Lower leg skin (tissue), 4 donors: ENCODE measurements around the gene S100P. TPM values are rescaled to one million over a fixed set of nuclear protein-coding genes. Genes with fewer than 3 reads are reported as not detected.

Source experiments
- DNase-seq, 2 donors: peaks; one replicate each; pipeline ENCODE4 v3.0.0-alpha.2; 2019; ENCODE audit warnings: low spot score in 2 of 2
- H3K4me3 ChIP-seq: fragments of 200-600 bp; sonication (generic); 2 replicates; pipeline ENCODE4 v1.5.1; 2017; ENCODE audit warnings: mild to moderate bottlenecking, low read depth; ENCODE audit not compliant: poor library complexity, severe bottlenecking
- CTCF ChIP-seq, 3 donors: fragments of 450-650 bp; IDR thresholded peaks; one replicate each; pipeline ENCODE4 v1.5.1; 2016; ENCODE audit warnings: antibody characterized with exemption in 3 of 3, mild to moderate bottlenecking in 3 of 3, moderate library complexity in 2 of 3
- POLR2A ChIP-seq, 2 donors: fragments of 450-650 bp; IDR thresholded peaks; one replicate each; pipeline ENCODE4 v1.6.1; 2016 to 2017; ENCODE audit warnings: antibody characterized with exemption in 2 of 2, mild to moderate bottlenecking in 1 of 2, moderate library complexity in 1 of 2
- WGBS, 2 donors: methylation state at CpG; one replicate each; pipeline ENCODE4 v1.1.5; 2018; 5-methylcytosine and 5-hydroxymethylcytosine counted together
- intact Hi-C: fragments of 100-400 bp; cut with DNase I; formaldehyde crosslinking; loops from one replicate; pipeline ENCODE4 v1.15.0; 2023; ENCODE audit warnings: low total_unique reads
- total RNA-seq, 4 donors: library from RNA; depleted of rRNA; stranded (reverse); fragments of >200 nt; gene quantifications; one replicate each; pipeline ENCODE4 v1.1.0, GENCODE V29; 2016

S100P gene
- total RNA-seq, 4 donors from 2014 or later: 5.3 to 43.7 (median 15.7) TPM

DNA sequence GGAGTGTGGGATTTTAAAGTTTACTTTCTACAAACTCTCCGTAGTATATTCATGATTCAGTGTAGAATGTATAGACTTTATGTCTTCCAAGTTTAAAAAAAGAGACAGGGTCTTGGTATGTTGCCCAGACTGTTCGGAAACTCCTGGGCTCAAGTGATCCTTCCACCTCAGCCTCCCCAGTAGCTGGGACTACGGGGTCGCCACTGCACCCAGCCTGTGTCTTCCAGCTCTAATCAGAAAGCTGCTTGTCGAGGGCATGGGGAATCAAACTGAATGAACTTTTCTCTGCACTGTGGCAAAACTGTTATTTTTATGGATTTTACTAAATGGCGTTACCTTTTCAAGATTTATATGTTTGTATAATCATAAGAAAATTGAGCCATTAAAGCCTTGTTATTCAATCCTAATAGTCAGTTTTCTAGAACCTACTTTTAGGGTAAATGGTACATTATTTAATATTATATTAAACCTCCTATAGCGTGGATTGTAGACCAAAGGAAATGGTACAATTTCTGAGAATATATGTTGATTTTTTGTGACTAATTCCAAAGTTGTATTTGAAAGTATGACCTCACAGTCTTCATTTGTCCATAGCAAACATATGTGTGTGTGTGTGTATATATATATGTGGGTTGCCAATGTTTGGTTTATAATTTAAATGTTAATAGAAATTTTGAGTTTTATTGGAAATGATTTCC lies 23.4 kb downstream of the S100P start:
- no peak for TF ChIP-seq CTCF (IDR thresholded peaks at IDR 0.05)
- TF ChIP-seq POLR2A (IDR thresholded peaks at IDR 0.05): no peak
- intact Hi-C loops: no loop called here
- 22 to 26% methylated on average over 7 of the region's 7 CpGs for WGBS, 2 donors
- DNase-seq: peak in 1 of 2 donors; percentile 63
- H3K4me3 ChIP-seq: peak overlapping the region; percentile 81

- H3K4me3 ChIP-seq: no peak overlapping the region
- TF ChIP-seq CTCF (IDR thresholded peaks at IDR 0.05) (no peak), POLR2A (IDR thresholded peaks at IDR 0.05) (no peak)
- 81 to 85% methylated on average over 7 of the region's 7 CpGs for WGBS, 2 donors
- DNase-seq: no peak
- intact Hi-C loops: no loop called here
These were observed 25.4 kb downstream of the S100P start for GRCh38 chr4:6718932-6719610.

GRCh38 chr4:6719611-6720179 lies 26.0 kb downstream of the S100P start:
- DNase-seq: peak in 1 of 2 donors; percentile 36
- 64% methylated on average over 8 of the region's 8 CpGs for WGBS, 2 donors
- H3K4me3 ChIP-seq: no peak overlapping the region
- intact Hi-C loops: loop anchor here (5.0 to 10.0 kb wide), 2 partner anchors 153 to 355 kb away; no protein-coding TSS in a partner anchor
- TF ChIP-seq POLR2A (IDR thresholded peaks at IDR 0.05) (no peak), CTCF (IDR thresholded peaks at IDR 0.05) (no peak)

- WGBS, 2 donors: 4 to 6% methylated on average over 14 of the region's 14 CpGs
- DNase-seq: peak; percentile 73 to 96
- TF ChIP-seq CTCF (IDR thresholded peaks at IDR 0.05) (peak in 1 of 3 donors; percentile 65), POLR2A (IDR thresholded peaks at IDR 0.05) (no peak)
- H3K4me3 ChIP-seq: no peak overlapping the region
- intact Hi-C loops: loop anchor here (5.0 to 10.0 kb wide), 2 partner anchors 152 to 355 kb away; no protein-coding TSS in a partner anchor
These were observed 26.6 kb downstream of the S100P start for GRCh38 chr4:6720202-6720699.

GRCh38 chr4:6721121-6721520 lies 27.4 kb downstream of the S100P start:
- intact Hi-C loops: loop anchor here (5.0 to 10.0 kb wide), 2 partner anchors 151 to 354 kb away; no protein-coding TSS in a partner anchor
- H3K4me3 ChIP-seq: no peak overlapping the region
- DNase-seq: peak in 1 of 2 donors; percentile 78
- TF ChIP-seq POLR2A (IDR thresholded peaks at IDR 0.05) (no peak), CTCF (IDR thresholded peaks at IDR 0.05) (no peak)
- 95 to 98% methylated on average over 10 of the region's 10 CpGs for WGBS, 2 donors
